HG03354 (cell line): ENCODE data around the gene LRRC37A3.
"Not testable (repeated sequence)": the region's sequence is repeated elsewhere in the genome, so short reads cannot be mapped to it uniquely, and the experiment has no call there.

ENCODE experiments used
- ATAC-seq: cut with Tn5 transposase; IDR thresholded peaks from one replicate; pipeline ENCODE4 v1.9.1; 2021; ENCODE audit warnings: mild to moderate bottlenecking; ENCODE audit not compliant: unreplicated experiment, poor library complexity, severe bottlenecking

Gene LRRC37A3

GRCh38 chr17:64919289-64920025 is at the start of gene LRRC37A3:
Gene LRRC37A3 (minus strand): TSS chr17:64919478. CDS start chr17:64897257, 22,221 bp downstream.
- peak; percentile 92 for ATAC-seq

- ATAC-seq, result peak; percentile 92
Measured at GRCh38 chr17:64965873-64966287, 46.6 kb upstream of the LRRC37A3 start.

- ATAC-seq, result not testable (repeated sequence)
Measured at GRCh38 chr17:64965256-64965872, 46.1 kb upstream of the LRRC37A3 start.

- ATAC-seq, result no peak
Measured at GRCh38 chr17:64964796-64965195, 45.5 kb upstream of the LRRC37A3 start.

- not testable (repeated sequence) for ATAC-seq
Measured at GRCh38 chr17:64963814-64964213, 44.5 kb upstream of the LRRC37A3 start.

- peak; percentile 49 for ATAC-seq
Measured at GRCh38 chr17:64961563-64962378, 42.5 kb upstream of the LRRC37A3 start.

DNA sequence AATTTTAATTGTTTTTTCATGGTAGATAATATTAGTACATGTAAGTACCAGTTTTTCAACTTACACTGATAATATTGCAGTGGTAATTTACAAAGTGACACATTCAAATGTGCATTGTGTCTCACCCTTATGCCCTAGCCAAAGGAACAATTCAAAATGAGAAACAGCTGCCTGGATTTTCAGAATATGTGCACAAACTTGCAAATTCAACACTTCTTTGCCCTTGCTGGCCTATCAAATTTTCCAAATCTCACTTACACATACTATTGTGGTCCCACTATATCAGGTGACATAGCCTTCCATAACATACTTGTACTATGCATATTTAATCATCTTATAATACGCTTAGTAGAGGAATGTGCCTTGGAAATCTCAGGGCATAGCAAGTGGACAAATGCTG is 32.6 kb upstream of the LRRC37A3 start:
- no peak for ATAC-seq

GRCh38 chr17:64950871-64951270 is 31.6 kb upstream of the LRRC37A3 start:
- no peak for ATAC-seq

DNA sequence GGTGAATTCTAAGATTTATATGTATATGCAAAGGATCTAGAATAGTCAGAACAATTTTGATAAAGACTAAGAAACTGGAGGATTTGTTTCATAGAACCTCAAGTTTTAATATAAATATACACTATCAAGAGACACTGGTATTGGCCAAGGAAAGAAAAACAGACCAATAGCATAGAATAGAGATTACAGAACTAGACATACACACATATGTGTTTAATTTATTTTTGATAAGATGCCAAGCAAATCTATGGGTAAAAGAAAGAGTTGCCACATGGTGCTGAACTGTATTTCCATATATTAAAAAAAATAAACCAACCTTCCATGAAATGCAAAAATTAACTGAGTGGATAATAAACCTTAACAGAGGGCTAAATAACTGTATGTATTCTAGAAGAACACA is 27.9 kb upstream of the LRRC37A3 start:
- no peak for ATAC-seq

- no peak for ATAC-seq
Measured at GRCh38 chr17:64941761-64942160, 22.5 kb upstream of the LRRC37A3 start.

- ATAC-seq, result no peak
Measured at GRCh38 chr17:64941045-64941444, 21.8 kb upstream of the LRRC37A3 start.

GRCh38 chr17:64940055-64940454 is 20.8 kb upstream of the LRRC37A3 start:
- ATAC-seq, result no peak

DNA sequence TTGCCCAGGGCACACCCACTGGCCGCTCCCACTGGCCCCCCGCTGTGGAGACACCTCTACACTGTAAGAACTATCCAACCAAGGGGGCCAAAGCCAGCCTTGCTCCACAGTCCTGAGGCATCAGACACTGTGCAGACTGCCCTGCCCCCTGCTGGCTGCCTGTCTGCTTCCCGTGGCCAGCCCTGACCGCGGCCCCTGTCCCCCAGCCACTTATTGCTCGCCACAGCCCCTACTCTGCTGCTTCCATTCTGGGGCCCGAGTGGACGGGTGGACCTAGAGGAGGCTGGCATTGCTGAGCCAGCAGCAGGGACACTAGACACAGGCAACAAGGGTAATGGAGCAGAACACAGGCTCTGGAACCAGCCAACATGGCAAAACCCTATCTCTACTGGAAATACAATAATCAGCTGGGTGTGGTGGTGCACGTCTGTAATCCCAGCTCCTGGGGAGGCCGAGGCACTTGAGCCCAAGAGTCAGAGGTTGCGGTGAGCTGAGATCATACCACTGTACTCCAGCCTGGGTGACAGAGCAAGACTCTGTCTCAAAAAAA is 19.7 kb upstream of the LRRC37A3 start:
- ATAC-seq, result peak; percentile 63

- peak; percentile 16 for ATAC-seq
Measured at GRCh38 chr17:64938290-64938689, 19.0 kb upstream of the LRRC37A3 start.

- ATAC-seq, result no peak
Measured at GRCh38 chr17:64936117-64936516, 16.8 kb upstream of the LRRC37A3 start.

DNA sequence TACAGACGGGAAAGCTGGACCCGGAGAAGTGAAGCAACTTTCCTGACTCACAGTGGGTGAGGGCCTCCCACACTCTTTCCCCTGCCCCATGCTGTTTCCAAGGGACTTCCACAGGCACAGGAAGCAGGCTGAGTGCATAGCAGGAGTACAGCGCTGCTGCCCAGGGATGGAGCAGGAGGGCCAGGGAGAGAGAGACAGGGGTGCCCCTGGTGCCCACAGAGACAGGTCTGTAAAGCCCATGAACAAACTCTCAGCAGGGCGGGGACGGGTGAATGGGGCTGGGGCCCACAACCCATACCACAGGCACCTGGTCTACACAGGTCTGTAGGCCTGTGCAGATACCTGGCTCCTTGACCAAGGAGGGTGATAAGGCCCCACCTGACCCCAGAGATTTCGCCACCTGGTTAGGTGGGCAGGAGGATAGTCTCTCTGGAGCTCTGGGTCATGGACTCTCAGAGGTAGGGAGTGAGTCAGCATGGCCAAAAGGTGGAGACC is 15.1 kb upstream of the LRRC37A3 start:
- not testable (repeated sequence) for ATAC-seq

GRCh38 chr17:64932850-64933249 is 13.6 kb upstream of the LRRC37A3 start:
- not testable (repeated sequence) for ATAC-seq

GRCh38 chr17:64930374-64930773 is 11.1 kb upstream of the LRRC37A3 start:
- ATAC-seq, result not testable (repeated sequence)

DNA sequence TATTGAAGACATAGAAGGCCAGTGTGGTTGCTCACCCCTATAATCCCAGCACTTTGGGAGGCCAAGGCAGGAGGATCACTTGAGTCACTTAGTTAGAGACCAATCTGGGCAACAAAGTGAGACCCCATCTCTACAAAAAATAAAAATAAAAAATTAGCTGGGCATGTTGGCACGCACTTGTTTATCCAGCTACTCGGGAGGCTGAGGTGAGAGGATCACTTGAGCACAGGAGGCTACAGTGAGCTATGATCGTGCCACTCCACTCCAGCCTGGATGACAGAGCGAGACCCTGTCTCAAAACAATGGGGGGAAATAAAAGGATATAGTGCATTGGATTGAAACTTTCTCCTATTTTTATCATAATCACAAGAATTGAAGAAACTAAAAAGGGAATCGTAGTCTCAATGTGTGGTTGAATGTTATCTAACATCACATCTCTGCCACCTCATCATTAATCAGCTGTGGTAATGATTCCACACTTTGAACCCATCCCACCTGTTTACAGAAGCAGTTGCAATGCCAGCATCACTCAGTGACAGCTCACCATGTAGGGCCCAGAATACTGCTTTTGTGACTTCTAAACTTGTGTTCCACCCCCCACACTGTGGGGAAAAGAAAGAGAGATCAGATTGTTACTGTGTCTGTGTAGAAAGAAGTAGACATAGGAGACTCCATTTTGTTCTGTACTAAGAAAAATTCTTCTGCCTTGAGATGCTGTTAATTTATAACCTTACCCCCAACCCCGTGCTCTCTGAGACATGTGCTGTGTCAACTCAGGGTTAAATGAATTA is 10.3 kb upstream of the LRRC37A3 start:
- not testable (repeated sequence) for ATAC-seq
